GM06990 (cell line): ENCODE results near the gene DMXL1.

Source experiments
- DNase-seq: peaks from one replicate; pipeline ENCODE4 v3.0.0-alpha.2; 2011; ENCODE audit not compliant: insufficient read length; ENCODE audit errors: extremely low read depth
- H3K27me3 ChIP-seq: replicated peaks from 2 replicates; pipeline ENCODE4 v1.6.0; 2011; ENCODE audit warnings: low read length; ENCODE audit not compliant: control insufficient read depth, insufficient read depth
- H3K36me3 ChIP-seq: 2 replicates; pipeline ENCODE4 v1.5.1; 2011; ENCODE audit warnings: low read length; ENCODE audit not compliant: control insufficient read depth, insufficient read depth
- H3K4me3 ChIP-seq: replicated peaks from 2 replicates; pipeline ENCODE4 v1.5.1; 2011; ENCODE audit warnings: low read depth, mild to moderate bottlenecking, control low read depth, low read length
- TF ChIP-seq, protein P1 (sequence below): IDR thresholded peaks from 2 replicates; pipeline ENCODE4 v1.5.1; 2011; ENCODE audit warnings: low read length, control low read depth, mild to moderate bottlenecking, inconsistent platforms; ENCODE audit not compliant: insufficient read depth, poor library complexity, severe bottlenecking

Gene DMXL1

DNA sequence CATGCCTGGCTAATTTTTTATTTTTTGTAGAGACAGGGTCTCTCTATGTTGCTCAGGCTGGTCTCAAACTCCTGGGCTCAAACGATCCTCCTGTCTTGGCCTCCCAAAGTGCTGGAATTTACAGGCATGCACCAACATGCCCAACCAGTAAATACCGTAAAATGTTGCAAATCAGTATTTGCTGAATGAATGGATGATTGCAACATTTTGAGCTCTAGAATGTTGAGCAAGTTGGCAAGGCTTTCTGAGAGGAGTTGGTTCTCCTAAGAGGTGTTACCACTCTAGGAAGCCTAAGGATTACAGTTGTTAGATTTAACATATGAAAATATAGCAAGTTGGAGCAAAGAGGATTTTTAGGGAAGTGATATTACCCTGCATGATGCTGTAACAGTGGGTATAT lies 15.6 kb upstream of the DMXL1 start:
- Histone ChIP-seq H3K36me3 (no peaks in the 10 kb centered on the region), H3K27me3 (no peaks in the 10 kb centered on the region), H3K4me3 (no peak overlapping the region)
- TF ChIP-seq, protein P1, sequence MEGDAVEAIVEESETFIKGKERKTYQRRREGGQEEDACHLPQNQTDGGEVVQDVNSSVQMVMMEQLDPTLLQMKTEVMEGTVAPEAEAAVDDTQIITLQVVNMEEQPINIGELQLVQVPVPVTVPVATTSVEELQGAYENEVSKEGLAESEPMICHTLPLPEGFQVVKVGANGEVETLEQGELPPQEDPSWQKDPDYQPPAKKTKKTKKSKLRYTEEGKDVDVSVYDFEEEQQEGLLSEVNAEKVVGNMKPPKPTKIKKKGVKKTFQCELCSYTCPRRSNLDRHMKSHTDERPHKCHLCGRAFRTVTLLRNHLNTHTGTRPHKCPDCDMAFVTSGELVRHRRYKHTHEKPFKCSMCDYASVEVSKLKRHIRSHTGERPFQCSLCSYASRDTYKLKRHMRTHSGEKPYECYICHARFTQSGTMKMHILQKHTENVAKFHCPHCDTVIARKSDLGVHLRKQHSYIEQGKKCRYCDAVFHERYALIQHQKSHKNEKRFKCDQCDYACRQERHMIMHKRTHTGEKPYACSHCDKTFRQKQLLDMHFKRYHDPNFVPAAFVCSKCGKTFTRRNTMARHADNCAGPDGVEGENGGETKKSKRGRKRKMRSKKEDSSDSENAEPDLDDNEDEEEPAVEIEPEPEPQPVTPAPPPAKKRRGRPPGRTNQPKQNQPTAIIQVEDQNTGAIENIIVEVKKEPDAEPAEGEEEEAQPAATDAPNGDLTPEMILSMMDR: no peak
- no peak for DNase-seq

DNA sequence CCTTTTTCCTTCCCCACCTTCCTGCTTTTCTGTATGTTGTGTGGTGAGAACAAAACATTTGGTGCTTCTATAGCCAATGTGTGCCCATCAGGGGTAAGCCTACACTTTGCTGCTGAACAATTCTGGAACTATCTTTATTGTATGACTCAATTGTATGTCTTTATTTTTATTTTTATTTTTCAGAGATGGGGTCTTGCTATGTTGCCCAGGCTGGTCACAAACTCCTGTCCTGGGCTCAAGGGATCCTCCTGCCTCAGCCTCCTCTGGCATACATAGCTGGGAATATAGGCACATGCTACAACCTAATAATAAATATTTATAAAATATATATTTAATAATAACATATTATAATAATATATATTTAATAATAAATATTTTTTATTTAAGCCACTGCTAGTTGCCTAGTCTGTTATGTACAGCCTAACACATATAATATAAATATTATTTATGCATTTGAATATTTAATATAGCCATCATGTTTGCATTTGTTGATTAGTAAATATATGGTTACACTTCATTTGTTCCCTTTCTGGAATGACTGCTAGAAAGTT lies 11.8 kb upstream of the DMXL1 start:
- DNase-seq: no peak
- no peak overlapping the region for H3K4me3 ChIP-seq
- TF ChIP-seq, protein P1: no peak
- no peaks in the 10 kb centered on the region for H3K36me3 ChIP-seq
- H3K27me3 ChIP-seq: no peaks in the 10 kb centered on the region

DNA sequence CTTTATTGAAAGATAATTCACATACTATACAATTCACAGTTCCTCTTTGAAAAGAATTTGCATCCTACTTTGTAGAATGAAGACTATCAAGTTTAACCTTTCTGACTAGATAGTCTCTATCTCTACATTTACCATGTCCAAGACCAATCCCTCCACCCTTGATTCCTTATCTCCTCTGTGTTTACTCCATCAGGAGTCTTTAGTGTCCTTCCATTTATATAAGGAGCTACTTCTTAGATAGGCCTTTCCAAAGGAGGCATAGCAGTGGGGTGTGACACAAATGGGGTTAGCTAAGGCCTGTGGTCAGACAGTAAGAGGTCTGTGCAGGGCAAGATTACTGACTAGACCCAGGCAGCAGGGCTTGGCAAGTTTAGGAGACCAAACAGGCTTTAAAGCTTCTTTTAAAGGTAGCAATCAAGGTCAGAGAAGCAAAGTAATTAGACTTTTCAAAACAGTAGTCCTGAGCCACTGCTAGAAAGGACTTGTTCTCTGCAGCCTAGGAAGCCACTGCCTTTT lies 11.1 kb upstream of the DMXL1 start:
- no peak overlapping the region for H3K4me3 ChIP-seq
- no peaks in the 10 kb centered on the region for H3K36me3 ChIP-seq
- H3K27me3 ChIP-seq: no peaks in the 10 kb centered on the region
- TF ChIP-seq, protein P1: no peak
- no peak for DNase-seq

DNA sequence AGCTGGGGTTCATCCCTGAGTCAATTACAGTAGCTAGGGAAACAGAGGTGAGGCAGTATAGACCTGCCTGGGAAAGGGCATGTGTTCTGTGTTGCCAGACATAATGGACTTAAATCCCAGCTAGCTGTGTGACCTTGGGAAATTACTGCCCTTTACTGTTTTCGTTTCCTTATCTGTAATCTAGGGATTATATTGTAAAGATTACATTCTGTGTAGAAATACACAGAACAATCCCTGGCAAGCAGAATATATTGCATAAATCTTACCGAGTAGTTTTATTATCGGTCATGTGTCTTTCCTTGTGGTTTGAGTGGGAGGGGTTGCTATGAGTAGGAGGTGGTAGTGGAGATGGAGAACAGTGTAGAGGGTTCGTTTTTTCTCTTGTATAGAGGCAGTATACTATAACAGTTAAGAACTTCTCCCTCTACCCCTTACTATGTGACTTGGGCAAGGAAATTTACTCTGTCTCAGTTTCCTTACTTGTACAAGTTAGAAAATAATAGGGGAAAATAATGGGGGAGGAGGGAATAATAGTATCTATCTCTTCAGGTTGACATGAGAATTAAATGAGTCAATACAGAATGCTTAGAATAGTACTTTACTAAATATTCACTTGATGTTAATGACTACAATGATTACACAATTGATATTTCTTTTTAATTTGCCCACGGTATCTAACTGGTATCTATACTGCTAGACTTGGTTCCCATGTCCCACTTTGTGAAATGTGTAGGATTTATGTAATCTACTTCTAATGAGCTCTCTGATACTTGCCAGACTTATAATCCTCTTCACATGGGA lies 7.1 kb upstream of the DMXL1 start:
- TF ChIP-seq, protein P1: no peak
- DNase-seq: no peak
- H3K27me3 ChIP-seq: no peaks in the 10 kb centered on the region
- H3K4me3 ChIP-seq: no peak overlapping the region
- no peaks in the 10 kb centered on the region for H3K36me3 ChIP-seq

DNA sequence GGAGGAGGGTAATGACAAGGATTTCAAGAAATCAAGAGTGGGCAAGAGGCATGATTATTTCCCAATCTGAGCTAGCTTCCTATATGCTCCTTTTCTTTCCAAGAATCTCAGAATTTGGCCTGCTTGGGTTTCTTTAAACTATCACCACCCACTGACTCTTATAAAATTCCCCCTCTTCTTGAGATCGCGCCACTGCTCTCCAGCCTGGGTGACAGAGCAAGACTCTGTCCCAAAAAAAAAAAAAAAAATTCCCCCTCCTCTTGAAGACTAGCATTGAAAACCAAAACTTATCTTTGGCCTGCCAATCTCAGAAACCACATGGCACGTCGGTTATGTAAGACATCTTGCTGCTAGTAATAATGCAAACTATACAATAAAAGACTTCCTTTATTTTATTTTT lies 3.4 kb upstream of the DMXL1 start:
- DNase-seq: no peak
- H3K27me3 ChIP-seq: no peaks in the 10 kb centered on the region
- TF ChIP-seq, protein P1: no peak
- H3K36me3 ChIP-seq: no peaks in the 10 kb centered on the region
- H3K4me3 ChIP-seq: no peak overlapping the region

DNA sequence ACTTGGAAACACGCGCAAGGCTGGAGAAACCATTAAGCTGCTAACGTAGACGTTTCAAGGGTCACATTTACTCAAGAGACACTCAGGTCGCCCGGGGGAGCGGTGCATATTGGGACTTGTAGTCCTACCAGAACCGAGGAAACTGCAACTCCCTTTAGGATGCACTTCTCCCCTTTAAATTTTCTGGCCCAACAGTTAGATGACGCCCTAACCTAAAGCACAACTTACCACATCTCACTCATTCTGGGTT lies 384 bp upstream of the DMXL1 start:
- H3K36me3 ChIP-seq: no peaks in the 10 kb centered on the region
- TF ChIP-seq, protein P1: no peak
- H3K27me3 ChIP-seq: no peaks in the 10 kb centered on the region
- DNase-seq: no peak
- peak overlapping the region; percentile 74 for H3K4me3 ChIP-seq
